Measurements from ENCODE around the gene LCOR.
"Not testable (repeated sequence)": the region's sequence is repeated elsewhere in the genome, so short reads cannot be mapped to it uniquely, and the experiment has no call there.

The LCOR gene

GRCh38 chr10:97016728-97017473 is 184.8 kb downstream of the LCOR start:
- no peak for DNase-seq

GRCh38 chr10:97017474-97017903 is 185.4 kb downstream of the LCOR start:
- no peak for DNase-seq

- DNase-seq, result no peak
Observed at GRCh38 chr10:97018251-97019212, 186.4 kb downstream of the LCOR start.

- DNase-seq, result no peak
Observed at GRCh38 chr10:97019213-97019844, 187.2 kb downstream of the LCOR start.

- DNase-seq, result no peak
Observed at GRCh38 chr10:97020452-97021400, 188.6 kb downstream of the LCOR start.

- no peak for DNase-seq
Observed at GRCh38 chr10:97022616-97023015, 190.5 kb downstream of the LCOR start.

- DNase-seq, result no peak
Observed at GRCh38 chr10:97023401-97024167, 191.5 kb downstream of the LCOR start.

GRCh38 chr10:97024168-97025073 is 192.3 kb downstream of the LCOR start:
- DNase-seq, result no peak

GRCh38 chr10:97025613-97026242 is 193.6 kb downstream of the LCOR start:
- DNase-seq, result peak; percentile 28

GRCh38 chr10:97028126-97028831 is 196.2 kb downstream of the LCOR start:
- no peak for DNase-seq

GRCh38 chr10:97028832-97029178 is 196.7 kb downstream of the LCOR start:
- DNase-seq, result no peak

GRCh38 chr10:97029271-97029670 is 197.2 kb downstream of the LCOR start:
- DNase-seq, result no peak

- DNase-seq, result no peak
Observed at GRCh38 chr10:97030894-97031293, 198.8 kb downstream of the LCOR start.

- DNase-seq, result no peak
Observed at GRCh38 chr10:97031459-97031858, 199.4 kb downstream of the LCOR start.

- no peak for DNase-seq
Observed at GRCh38 chr10:97032624-97033023, 200.5 kb downstream of the LCOR start.

- not testable (repeated sequence) for DNase-seq
Observed at GRCh38 chr10:97033841-97034240, 201.7 kb downstream of the LCOR start.

GRCh38 chr10:97034301-97034700 is 202.2 kb downstream of the LCOR start:
- no peak for DNase-seq

- no peak for DNase-seq
Observed at GRCh38 chr10:97034958-97035769, 203.1 kb downstream of the LCOR start.

All from effector CD4-positive, alpha-beta T cell (primary cell).